ENCODE results near the gene MST1.

MST1 gene

DNA sequence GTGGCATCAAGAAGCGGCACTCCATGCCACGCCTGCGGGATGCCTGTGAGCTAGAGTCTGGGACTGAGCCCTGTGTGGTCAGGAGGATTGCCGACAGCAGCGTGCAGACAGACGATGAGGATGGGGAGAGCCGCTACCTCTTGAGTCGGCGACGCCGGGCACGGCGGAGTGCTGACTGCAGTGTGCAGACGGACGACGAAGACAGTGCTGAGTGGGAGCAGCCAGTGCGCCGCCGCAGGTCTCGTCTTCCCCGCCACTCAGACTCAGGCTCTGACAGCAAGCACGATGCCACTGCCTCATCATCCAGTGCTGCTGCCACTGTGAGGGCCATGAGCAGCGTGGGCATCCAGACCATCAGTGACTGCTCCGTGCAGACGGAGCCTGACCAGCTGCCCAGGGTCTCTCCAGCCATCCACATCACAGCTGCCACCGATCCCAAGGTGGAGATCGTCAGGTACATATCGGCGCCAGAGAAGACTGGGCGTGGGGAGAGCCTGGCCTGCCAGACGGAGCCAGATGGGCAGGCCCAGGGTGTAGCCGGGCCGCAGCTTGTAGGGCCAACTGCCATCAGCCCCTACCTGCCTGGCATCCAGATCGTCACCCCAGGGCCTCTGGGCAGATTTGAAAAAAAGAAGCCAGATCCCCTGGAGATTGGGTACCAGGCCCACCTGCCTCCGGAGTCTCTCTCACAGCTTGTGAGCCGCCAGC, 31.9 kb downstream of the MST1 start:
- Histone ChIP-seq H4K20me1 (ENCODE audit: insufficient read depth, low read length) (no peaks in the 10 kb centered on the region), H3K79me2 (ENCODE audit: low read length) (no peaks in the 10 kb centered on the region), H3K4me3 (ENCODE audit: low read length) (no peak overlapping the region), H3K9me3 (ENCODE audit: insufficient read depth, low read length) (no peaks in the 10 kb centered on the region), H3K9ac (ENCODE audit: low read length) (no peak overlapping the region), H3K4me1 (ENCODE audit: low read length) (no peaks in the 10 kb centered on the region), H3K4me2 (ENCODE audit: low read length) (no peak overlapping the region), H3K36me3 (replicated peaks; ENCODE audit: low read depth, low read length) (no peaks in the 10 kb centered on the region), H2AFZ (ENCODE audit: low read depth, low read length) (no peak overlapping the region), H3K27ac (ENCODE audit: low read length) (no peak overlapping the region), H3K27me3 (ENCODE audit: low read depth, low read length) (no peaks in the 10 kb centered on the region)
- no peak for TF ChIP-seq EZH2phosphoT487 (IDR thresholded peaks at IDR 0.05; ENCODE audit: low read depth)
- TF ChIP-seq, protein P1, sequence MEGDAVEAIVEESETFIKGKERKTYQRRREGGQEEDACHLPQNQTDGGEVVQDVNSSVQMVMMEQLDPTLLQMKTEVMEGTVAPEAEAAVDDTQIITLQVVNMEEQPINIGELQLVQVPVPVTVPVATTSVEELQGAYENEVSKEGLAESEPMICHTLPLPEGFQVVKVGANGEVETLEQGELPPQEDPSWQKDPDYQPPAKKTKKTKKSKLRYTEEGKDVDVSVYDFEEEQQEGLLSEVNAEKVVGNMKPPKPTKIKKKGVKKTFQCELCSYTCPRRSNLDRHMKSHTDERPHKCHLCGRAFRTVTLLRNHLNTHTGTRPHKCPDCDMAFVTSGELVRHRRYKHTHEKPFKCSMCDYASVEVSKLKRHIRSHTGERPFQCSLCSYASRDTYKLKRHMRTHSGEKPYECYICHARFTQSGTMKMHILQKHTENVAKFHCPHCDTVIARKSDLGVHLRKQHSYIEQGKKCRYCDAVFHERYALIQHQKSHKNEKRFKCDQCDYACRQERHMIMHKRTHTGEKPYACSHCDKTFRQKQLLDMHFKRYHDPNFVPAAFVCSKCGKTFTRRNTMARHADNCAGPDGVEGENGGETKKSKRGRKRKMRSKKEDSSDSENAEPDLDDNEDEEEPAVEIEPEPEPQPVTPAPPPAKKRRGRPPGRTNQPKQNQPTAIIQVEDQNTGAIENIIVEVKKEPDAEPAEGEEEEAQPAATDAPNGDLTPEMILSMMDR (IDR thresholded peaks at IDR 0.05; ENCODE audit: low read depth, low read length), result no peak

DNA sequence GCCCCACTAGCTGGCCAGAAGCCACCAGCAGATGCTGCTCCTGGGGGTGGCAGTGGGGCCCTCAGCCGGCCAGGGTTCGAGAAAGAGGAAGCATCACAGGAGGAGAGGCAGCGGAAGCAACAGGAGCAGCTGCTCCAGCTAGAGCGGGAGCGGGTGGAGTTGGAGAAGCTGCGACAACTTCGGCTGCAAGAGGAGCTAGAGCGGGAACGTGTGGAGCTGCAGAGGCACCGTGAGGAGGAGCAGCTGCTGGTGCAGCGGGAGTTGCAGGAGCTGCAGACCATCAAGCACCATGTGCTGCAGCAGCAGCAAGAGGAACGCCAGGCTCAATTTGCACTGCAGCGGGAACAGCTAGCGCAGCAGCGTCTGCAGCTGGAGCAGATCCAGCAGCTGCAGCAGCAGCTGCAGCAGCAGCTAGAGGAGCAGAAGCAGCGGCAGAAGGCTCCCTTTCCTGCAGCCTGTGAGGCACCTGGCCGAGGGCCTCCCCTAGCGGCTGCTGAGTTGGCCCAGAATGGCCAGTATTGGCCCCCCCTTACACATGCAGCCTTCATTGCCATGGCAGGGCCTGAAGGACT, 32.6 kb downstream of the MST1 start:
- Histone ChIP-seq H3K27me3 (ENCODE audit: low read depth, low read length) (no peaks in the 10 kb centered on the region), H3K4me1 (ENCODE audit: low read length) (no peaks in the 10 kb centered on the region), H3K9me3 (ENCODE audit: insufficient read depth, low read length) (no peaks in the 10 kb centered on the region), H3K4me3 (ENCODE audit: low read length) (no peak overlapping the region), H4K20me1 (ENCODE audit: insufficient read depth, low read length) (no peaks in the 10 kb centered on the region), H3K27ac (ENCODE audit: low read length) (no peak overlapping the region), H3K9ac (ENCODE audit: low read length) (no peak overlapping the region), H3K79me2 (ENCODE audit: low read length) (no peaks in the 10 kb centered on the region), H3K36me3 (replicated peaks; ENCODE audit: low read depth, low read length) (no peaks in the 10 kb centered on the region), H2AFZ (ENCODE audit: low read depth, low read length) (no peak overlapping the region), H3K4me2 (ENCODE audit: low read length) (no peak overlapping the region)
- TF ChIP-seq EZH2phosphoT487 (IDR thresholded peaks at IDR 0.05; ENCODE audit: low read depth), result no peak
- TF ChIP-seq, protein P1 (IDR thresholded peaks at IDR 0.05; ENCODE audit: low read depth, low read length), result 0 out of 2 replicates have a peak, but pooled peaks have one; percentile 13

DNA sequence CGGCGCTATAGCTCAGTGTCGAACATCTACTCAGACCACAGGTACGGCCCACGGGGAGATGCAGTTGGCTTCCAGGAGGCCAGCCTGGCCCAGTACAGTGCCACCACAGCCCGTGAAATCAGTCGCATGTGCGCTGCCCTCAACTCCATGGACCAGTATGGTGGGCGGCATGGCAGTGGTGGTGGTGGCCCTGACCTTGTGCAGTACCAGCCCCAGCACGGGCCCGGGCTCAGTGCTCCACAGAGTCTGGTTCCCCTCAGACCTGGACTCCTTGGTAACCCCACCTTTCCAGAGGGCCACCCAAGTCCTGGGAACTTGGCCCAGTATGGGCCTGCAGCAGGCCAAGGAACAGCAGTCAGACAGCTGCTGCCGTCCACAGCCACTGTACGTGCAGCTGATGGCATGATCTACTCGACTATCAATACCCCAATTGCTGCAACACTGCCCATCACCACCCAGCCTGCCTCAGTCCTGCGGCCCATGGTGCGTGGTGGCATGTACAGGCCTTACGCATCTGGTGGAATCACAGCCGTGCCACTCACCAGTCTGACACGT, 33.5 kb downstream of the MST1 start:
- Histone ChIP-seq H3K9me3 (ENCODE audit: insufficient read depth, low read length) (no peaks in the 10 kb centered on the region), H2AFZ (ENCODE audit: low read depth, low read length) (no peak overlapping the region), H4K20me1 (ENCODE audit: insufficient read depth, low read length) (no peaks in the 10 kb centered on the region), H3K4me2 (ENCODE audit: low read length) (no peak overlapping the region), H3K4me1 (ENCODE audit: low read length) (no peaks in the 10 kb centered on the region), H3K4me3 (ENCODE audit: low read length) (no peak overlapping the region), H3K79me2 (ENCODE audit: low read length) (no peaks in the 10 kb centered on the region), H3K27me3 (ENCODE audit: low read depth, low read length) (no peaks in the 10 kb centered on the region), H3K9ac (ENCODE audit: low read length) (no peak overlapping the region), H3K27ac (ENCODE audit: low read length) (no peak overlapping the region), H3K36me3 (replicated peaks; ENCODE audit: low read depth, low read length) (no peaks in the 10 kb centered on the region)
- TF ChIP-seq EZH2phosphoT487 (IDR thresholded peaks at IDR 0.05; ENCODE audit: low read depth), result no peak
- TF ChIP-seq, protein P1 (IDR thresholded peaks at IDR 0.05; ENCODE audit: low read depth, low read length), result no peak

DNA sequence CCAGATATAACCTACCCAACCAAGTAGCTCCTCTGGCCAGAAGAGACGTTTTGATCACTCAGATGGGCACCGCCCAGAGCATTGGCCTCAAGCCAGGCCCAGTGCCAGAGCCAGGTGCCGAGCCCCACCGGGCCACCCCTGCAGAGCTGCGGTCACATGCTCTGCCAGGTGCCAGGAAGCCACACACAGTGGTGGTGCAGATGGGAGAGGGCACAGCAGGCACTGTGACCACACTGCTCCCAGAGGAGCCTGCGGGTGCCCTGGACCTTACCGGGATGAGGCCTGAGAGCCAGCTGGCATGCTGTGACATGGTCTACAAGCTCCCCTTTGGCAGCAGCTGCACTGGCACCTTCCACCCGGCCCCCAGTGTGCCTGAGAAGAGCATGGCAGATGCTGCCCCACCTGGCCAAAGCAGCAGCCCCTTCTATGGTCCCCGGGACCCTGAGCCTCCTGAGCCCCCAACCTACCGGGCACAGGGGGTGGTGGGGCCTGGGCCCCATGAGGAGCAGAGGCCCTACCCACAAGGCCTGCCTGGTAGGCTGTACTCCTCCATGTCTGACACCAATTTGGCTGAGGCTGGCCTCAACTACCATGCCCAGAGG, 34.2 kb downstream of the MST1 start:
- Histone ChIP-seq H3K4me2 (ENCODE audit: low read length) (no peak overlapping the region), H4K20me1 (ENCODE audit: insufficient read depth, low read length) (no peaks in the 10 kb centered on the region), H3K79me2 (ENCODE audit: low read length) (no peaks in the 10 kb centered on the region), H2AFZ (ENCODE audit: low read depth, low read length) (no peak overlapping the region), H3K9me3 (ENCODE audit: insufficient read depth, low read length) (no peaks in the 10 kb centered on the region), H3K36me3 (replicated peaks; ENCODE audit: low read depth, low read length) (no peaks in the 10 kb centered on the region), H3K4me1 (ENCODE audit: low read length) (no peaks in the 10 kb centered on the region), H3K4me3 (ENCODE audit: low read length) (no peak overlapping the region), H3K27me3 (ENCODE audit: low read depth, low read length) (no peaks in the 10 kb centered on the region), H3K27ac (ENCODE audit: low read length) (no peak overlapping the region), H3K9ac (ENCODE audit: low read length) (no peak overlapping the region)
- TF ChIP-seq, protein P1 (IDR thresholded peaks at IDR 0.05; ENCODE audit: low read depth, low read length), result no peak
- TF ChIP-seq EZH2phosphoT487 (IDR thresholded peaks at IDR 0.05; ENCODE audit: low read depth), result no peak
